Embryonic facial prominence (tissue), 1 donor: ENCODE data around the gene CUBN.

ENCODE experiments used
- DNase-seq: peaks from one replicate; pipeline ENCODE4 v3.0.0-alpha.2; 2016; ENCODE audit errors: extremely low spot score

Gene CUBN

GRCh38 chr10:16822726-16823360 lies 306.8 kb downstream of the CUBN start:
- DNase-seq = no peak

GRCh38 chr10:16822027-16822426 lies 307.6 kb downstream of the CUBN start:
- DNase-seq = no peak

GRCh38 chr10:16820421-16820820 lies 309.2 kb downstream of the CUBN start:
- no peak for DNase-seq

- no peak for DNase-seq
Measured at GRCh38 chr10:16820018-16820417, 309.6 kb downstream of the CUBN start.

- no peak for DNase-seq
Measured at GRCh38 chr10:16819436-16819835, 310.2 kb downstream of the CUBN start.

GRCh38 chr10:16819026-16819425 lies 310.6 kb downstream of the CUBN start:
- DNase-seq = no peak

GRCh38 chr10:16817125-16818019 lies 312.2 kb downstream of the CUBN start, which contains the start of gene RSU1:
TSS of gene RSU1 (minus strand) at chr10:16817424. CDS start at chr10:16817081, 343 bp downstream.
- DNase-seq = peak; percentile 99

GRCh38 chr10:16816830-16817124 lies 312.8 kb downstream of the CUBN start:
- DNase-seq = no peak

GRCh38 chr10:16816171-16816570 lies 313.4 kb downstream of the CUBN start:
- no peak for DNase-seq

GRCh38 chr10:16814012-16814411 lies 315.6 kb downstream of the CUBN start:
- no peak for DNase-seq

GRCh38 chr10:16812676-16813075 lies 316.9 kb downstream of the CUBN start:
- DNase-seq = no peak

- DNase-seq = no peak
Measured at GRCh38 chr10:16811765-16812164, 317.8 kb downstream of the CUBN start.

GRCh38 chr10:16811292-16811691 lies 318.3 kb downstream of the CUBN start:
- no peak for DNase-seq

- DNase-seq = no peak
Measured at GRCh38 chr10:16809074-16809718, 320.4 kb downstream of the CUBN start.

- no peak for DNase-seq
Measured at GRCh38 chr10:16804123-16804522, 325.5 kb downstream of the CUBN start.

GRCh38 chr10:16803464-16803863 lies 326.1 kb downstream of the CUBN start:
- no peak for DNase-seq

GRCh38 chr10:16799621-16800020 lies 330.0 kb downstream of the CUBN start:
- DNase-seq = no peak

GRCh38 chr10:16798571-16798970 lies 331.0 kb downstream of the CUBN start:
- no peak for DNase-seq

- DNase-seq = no peak
Measured at GRCh38 chr10:16795410-16796073, 334.1 kb downstream of the CUBN start.

GRCh38 chr10:16794005-16794404 lies 335.6 kb downstream of the CUBN start:
- no peak for DNase-seq

- DNase-seq = no peak
Measured at GRCh38 chr10:16792675-16793074, 336.9 kb downstream of the CUBN start.

GRCh38 chr10:16789765-16790164 lies 339.8 kb downstream of the CUBN start:
- no peak for DNase-seq
